Smooth muscle cell (in vitro differentiated cells): ENCODE measurements around the gene ISL1. TPM values are rescaled to one million over a fixed set of nuclear protein-coding genes. Genes with fewer than 3 reads are reported as not detected.

Source experiments
- DNase-seq: peaks from one replicate; lab custom pipeline; 2025; ENCODE audit not compliant: unreplicated experiment; lab: John Stamatoyannopoulos, UW
- H2AFZ ChIP-seq: fragments of 200-600 bp; sonication (generic); 2 replicates; pipeline ENCODE4 v1.6.0; 2016; ENCODE audit warnings: antibody characterized with exemption, low read depth, mild to moderate bottlenecking
- H3F3A ChIP-seq: fragments of 200-600 bp; sonication (generic); 2 replicates; pipeline ENCODE4 v1.6.0; 2017; ENCODE audit warnings: antibody characterized with exemption, low read depth
- H3K27ac ChIP-seq: fragments of 200-600 bp; sonication (generic); 2 replicates; pipeline ENCODE4 v1.5.1; 2016; ENCODE audit warnings: low read depth, mild to moderate bottlenecking
- H3K27me3 ChIP-seq: fragments of 200-600 bp; sonication (generic); 2 replicates; pipeline ENCODE4 v1.6.1; 2016; ENCODE audit warnings: low read depth, mild to moderate bottlenecking
- H3K36me3 ChIP-seq: fragments of 200-600 bp; sonication (generic); 2 replicates; pipeline ENCODE4 v1.5.1; 2016; ENCODE audit warnings: low read depth
- H3K4me1 ChIP-seq: fragments of 200-600 bp; sonication (generic); 2 replicates; pipeline ENCODE4 v1.5.1; 2016; ENCODE audit warnings: low read depth
- H3K4me2 ChIP-seq: fragments of 200-600 bp; sonication (generic); 2 replicates; pipeline ENCODE4 v1.6.0; 2016; ENCODE audit warnings: mild to moderate bottlenecking
- H3K4me3 ChIP-seq: fragments of 200-600 bp; sonication (generic); 2 replicates; pipeline ENCODE4 v1.5.1; 2016; ENCODE audit warnings: mild to moderate bottlenecking
- H3K79me2 ChIP-seq: fragments of 200-600 bp; sonication (generic); 2 replicates; pipeline ENCODE4 v1.6.0; 2016; ENCODE audit warnings: low read depth, mild to moderate bottlenecking
- H3K9ac ChIP-seq: fragments of 200-600 bp; sonication (generic); 2 replicates; pipeline ENCODE4 v1.6.0; 2016; ENCODE audit warnings: low read depth
- H3K9me3 ChIP-seq: fragments of 200-600 bp; sonication (generic); replicated peaks from 2 replicates; pipeline ENCODE4 v1.5.1; 2016; ENCODE audit warnings: low read depth
- H4K20me1 ChIP-seq: fragments of 200-600 bp; sonication (generic); 2 replicates; pipeline ENCODE4 v1.6.0; 2016; ENCODE audit warnings: low read depth
- CTCF ChIP-seq: fragments of 200-600 bp; sonication (generic); IDR thresholded peaks from 2 replicates; pipeline ENCODE4 v1.5.1; 2017; ENCODE audit warnings: borderline replicate concordance, mild to moderate bottlenecking, antibody characterized with exemption; ENCODE audit not compliant: insufficient read depth, poor library complexity, severe bottlenecking
- WGBS: methylation state at CpG from one replicate; pipeline ENCODE4 v1.1.7; 2016; ENCODE audit warnings: low lambda C conversion rate; 5-methylcytosine and 5-hydroxymethylcytosine counted together
- polyA plus RNA-seq: library from polyadenylated mRNA; unstranded; fragments of >200 nt; fragmentation: Nextera tagmentation; extraction: Ambion mirVana; gene quantifications from 2 replicates; pipeline ENCODE4 v1.2.1, GENCODE V29; 2016
- total RNA-seq: library from RNA; depleted of rRNA; stranded (reverse); fragments of >200 nt; gene quantifications from 2 replicates; pipeline ENCODE4 v1.2.3, GENCODE V29; 2014

Gene ISL1
- total and polyA plus RNA-seq, 2 experiments from 2014 or later, result 3.6 to 16.0 TPM

DNA sequence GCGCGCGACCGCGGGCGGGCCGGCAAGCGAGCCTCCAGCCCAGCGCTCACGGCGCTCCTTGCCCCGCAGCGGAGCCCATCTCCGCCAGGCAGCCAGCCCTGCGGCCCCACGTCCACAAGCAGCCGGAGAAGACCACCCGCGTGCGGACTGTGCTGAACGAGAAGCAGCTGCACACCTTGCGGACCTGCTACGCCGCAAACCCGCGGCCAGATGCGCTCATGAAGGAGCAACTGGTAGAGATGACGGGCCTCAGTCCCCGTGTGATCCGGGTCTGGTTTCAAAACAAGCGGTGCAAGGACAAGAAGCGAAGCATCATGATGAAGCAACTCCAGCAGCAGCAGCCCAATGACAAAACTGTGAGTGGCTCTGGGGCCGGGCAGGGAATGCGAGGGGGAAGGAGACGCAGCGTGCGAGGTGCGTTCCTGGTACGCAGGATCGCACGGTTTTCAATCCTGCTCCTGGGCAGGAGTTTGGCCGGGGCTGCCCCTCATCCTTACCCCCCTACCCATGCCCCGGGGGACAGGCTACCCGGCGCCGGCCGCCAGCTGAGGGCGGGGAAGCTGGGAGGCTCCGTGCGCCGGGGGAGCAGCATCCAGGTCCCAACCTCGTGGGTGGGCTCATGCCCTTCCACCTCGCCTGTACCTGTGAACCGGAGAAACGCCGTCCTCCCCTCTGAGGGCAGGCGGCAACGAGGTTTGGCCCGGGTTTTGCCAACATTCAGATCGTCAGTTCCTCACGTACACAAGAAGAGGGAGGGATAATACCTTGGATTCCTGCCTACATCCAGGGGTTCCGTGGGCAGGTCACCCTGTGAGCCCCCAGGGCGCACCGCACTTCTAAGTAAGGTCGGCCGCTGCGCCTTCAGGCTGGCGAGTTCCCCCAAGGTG is 6.6 kb downstream of the ISL1 start:
- peak overlapping the region; percentile 90 for H3K4me2 ChIP-seq

GRCh38 chr5:51391175-51391574 is 7.9 kb downstream of the ISL1 start:
- Histone ChIP-seq H3K4me2 (peak overlapping the region; percentile 90), H2AFZ (no peak overlapping the region), H4K20me1 (peaks cover 3% of the 10 kb centered on the region), H3K4me3 (peak overlapping the region; percentile 75), H3K9ac (no peak overlapping the region), H3K27ac (no peak overlapping the region), H3K27me3 (peaks cover 97% of the 10 kb centered on the region), H3F3A (no peaks in the 10 kb centered on the region), H3K4me1 (peaks cover 19% of the 10 kb centered on the region), H3K36me3 (no peaks in the 10 kb centered on the region), H3K9me3 (no peaks in the 10 kb centered on the region), H3K79me2 (peaks cover 16% of the 10 kb centered on the region)
- no peak for DNase-seq
- TF ChIP-seq CTCF, result no peak
- 34% methylated on average over 5 of the region's 5 CpGs for WGBS

More for the DNA sequence above, 6.6 kb downstream of the ISL1 start:
- Histone ChIP-seq H2AFZ (peak overlapping the region; percentile 87), H4K20me1 (peaks cover 3% of the 10 kb centered on the region), H3K79me2 (peaks cover 29% of the 10 kb centered on the region), H3K9me3 (no peaks in the 10 kb centered on the region), H3K36me3 (no peaks in the 10 kb centered on the region), H3K9ac (peak overlapping the region; percentile 27), H3F3A (no peaks in the 10 kb centered on the region), H3K27me3 (peaks cover 97% of the 10 kb centered on the region), H3K4me3 (peak overlapping the region; percentile 75), H3K27ac (no peak overlapping the region), H3K4me1 (peaks cover 19% of the 10 kb centered on the region)
- no peak for TF ChIP-seq CTCF
- no peak for DNase-seq
- 10% methylated on average over 64 of the region's 68 CpGs for WGBS

DNA sequence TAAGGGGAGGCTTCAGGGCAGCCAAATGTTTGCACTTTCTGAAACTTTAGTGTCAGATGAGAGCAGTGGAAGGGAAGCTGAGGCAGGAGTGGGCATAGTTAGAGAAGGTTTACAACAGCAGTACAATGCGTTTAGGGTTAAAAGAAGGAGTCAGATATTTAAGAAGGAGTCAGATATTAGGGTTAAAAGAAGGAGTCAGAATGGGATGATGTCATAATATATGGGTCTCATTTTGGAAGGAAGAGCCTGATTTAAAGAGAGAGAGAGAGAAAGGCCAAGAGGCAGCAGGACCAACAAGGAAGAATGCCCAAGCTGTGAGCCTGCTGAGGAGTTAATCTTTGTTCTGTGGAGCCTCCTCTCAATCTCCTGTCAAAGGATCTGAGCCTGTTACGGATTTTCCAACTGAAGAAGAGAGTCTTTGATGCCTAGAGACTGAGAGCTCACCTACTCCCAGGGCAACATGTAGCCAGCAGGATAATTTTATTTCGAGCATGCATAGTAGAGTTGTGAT is 9.5 kb downstream of the ISL1 start:
- H3K4me2 ChIP-seq, result no peak overlapping the region
- WGBS, result 50% methylated on average over 3 of the region's 3 CpGs
- no peak for TF ChIP-seq CTCF
- no peaks in the 10 kb centered on the region for H3F3A ChIP-seq
- H3K27me3 ChIP-seq, result peaks cover 97% of the 10 kb centered on the region
- no peaks in the 10 kb centered on the region for H3K36me3 ChIP-seq
- no peak overlapping the region for H3K4me3 ChIP-seq
- no peaks in the 10 kb centered on the region for H3K9me3 ChIP-seq
- peaks cover 8% of the 10 kb centered on the region for H3K79me2 ChIP-seq
- H3K4me1 ChIP-seq, result peaks cover 20% of the 10 kb centered on the region
- H4K20me1 ChIP-seq, result peaks cover 3% of the 10 kb centered on the region
- peak overlapping the region; percentile 8 for H3K27ac ChIP-seq
- H2AFZ ChIP-seq, result no peak overlapping the region
- no peak overlapping the region for H3K9ac ChIP-seq
- no peak for DNase-seq

DNA sequence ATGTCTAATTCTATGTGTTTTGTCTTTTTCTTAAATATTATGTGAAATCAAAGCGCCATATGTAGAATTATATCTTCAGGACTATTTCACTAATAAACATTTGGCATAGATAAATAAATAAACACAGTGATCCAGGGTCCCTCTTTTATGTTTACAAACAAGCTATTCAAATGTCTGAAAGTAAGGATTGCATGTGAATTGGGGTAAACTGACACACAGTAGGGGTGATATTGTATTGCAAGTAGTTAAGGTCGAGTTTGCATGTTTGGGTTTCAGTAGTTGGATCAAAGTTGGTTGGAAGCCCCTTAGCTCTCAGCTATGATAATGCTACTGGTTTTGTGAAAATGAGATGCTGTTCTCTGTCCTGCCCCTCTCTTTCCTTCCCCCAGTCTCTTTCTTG is 11.4 kb downstream of the ISL1 start:
- no peak overlapping the region for H3K9ac ChIP-seq
- H3K4me3 ChIP-seq, result peak overlapping the region; percentile 14
- H3K4me1 ChIP-seq, result peaks cover 31% of the 10 kb centered on the region
- peaks cover 4% of the 10 kb centered on the region for H3K79me2 ChIP-seq
- DNase-seq, result no peak
- H3K4me2 ChIP-seq, result no peak overlapping the region
- 63% methylated on average over 2 of the region's 2 CpGs for WGBS
- H2AFZ ChIP-seq, result no peak overlapping the region
- no peak overlapping the region for H3K27ac ChIP-seq
- H4K20me1 ChIP-seq, result no peaks in the 10 kb centered on the region
- no peaks in the 10 kb centered on the region for H3K36me3 ChIP-seq
- TF ChIP-seq CTCF, result no peak
- no peaks in the 10 kb centered on the region for H3K9me3 ChIP-seq
- H3F3A ChIP-seq, result no peaks in the 10 kb centered on the region
- peaks cover 99% of the 10 kb centered on the region for H3K27me3 ChIP-seq
